Head of caudate nucleus (tissue), 42 donors: ENCODE data around the gene CD27.
"Not testable (repeated sequence)": the region's sequence is repeated elsewhere in the genome, so short reads cannot be mapped to it uniquely, and the experiment has no call there.

ENCODE experiments used
- DNase-seq, 42 donors: peaks; one replicate each; pipeline versions ENCODE4 v3.0.0 to v3.0.0-alpha.2; 2020 to 2021; ENCODE audit warnings: mixed read lengths in 7 of 42
- intact Hi-C: fragments of 100-400 bp; cut with DNase I; formaldehyde crosslinking; loops from one replicate; pipeline ENCODE4 v1.15.0; 2022

The CD27 gene

DNA sequence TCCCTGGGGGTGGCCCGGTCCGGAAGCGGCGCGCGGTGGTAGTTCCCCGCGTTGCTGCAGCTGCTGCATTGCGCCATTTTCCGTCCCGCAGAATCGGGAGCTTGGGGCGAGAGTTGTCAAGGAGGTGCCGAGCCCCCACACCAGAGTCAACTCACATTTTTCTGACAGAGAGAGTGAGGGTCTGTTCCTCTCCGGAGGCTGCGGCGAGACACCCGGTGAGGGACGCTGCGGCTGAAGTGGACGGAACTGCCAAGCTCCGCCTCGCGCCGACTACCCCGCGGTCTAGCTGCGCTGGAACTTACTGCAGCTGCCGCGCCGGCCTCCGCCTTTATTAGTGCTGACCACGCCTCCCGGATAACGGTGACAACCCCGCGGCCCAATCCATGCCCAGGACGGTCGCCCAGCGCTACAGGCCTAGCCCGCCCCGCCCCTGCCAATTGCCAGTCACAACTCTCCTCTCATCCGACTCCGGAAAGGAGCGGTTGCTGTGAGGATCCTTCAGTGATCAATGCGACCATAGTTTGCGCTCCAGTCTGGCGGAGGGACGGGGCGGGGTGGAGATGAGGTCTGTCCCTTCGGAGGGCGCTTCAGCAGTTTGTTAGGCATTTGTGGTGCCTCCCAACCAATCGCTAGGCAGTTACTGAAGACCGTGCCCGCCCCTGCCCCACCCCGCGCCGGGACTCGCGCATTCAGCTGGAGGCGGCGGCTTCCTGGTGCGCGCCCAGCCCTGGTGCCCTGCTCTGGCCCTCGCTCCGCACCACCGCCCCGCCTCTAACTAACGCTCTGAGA lies 25.8 kb downstream of the CD27 start, which contains the start of gene VAMP1:
Gene VAMP1, minus strand, starts transcription at position 303 of the 789 bp plus-strand sequence. Its CDS starts 146 bp downstream, at position 157.
- intact Hi-C loops, result loop anchor here (2.0 kb wide), 1 partner anchor 64 kb away; the partner anchor contains the start of gene GAPDH

DNA sequence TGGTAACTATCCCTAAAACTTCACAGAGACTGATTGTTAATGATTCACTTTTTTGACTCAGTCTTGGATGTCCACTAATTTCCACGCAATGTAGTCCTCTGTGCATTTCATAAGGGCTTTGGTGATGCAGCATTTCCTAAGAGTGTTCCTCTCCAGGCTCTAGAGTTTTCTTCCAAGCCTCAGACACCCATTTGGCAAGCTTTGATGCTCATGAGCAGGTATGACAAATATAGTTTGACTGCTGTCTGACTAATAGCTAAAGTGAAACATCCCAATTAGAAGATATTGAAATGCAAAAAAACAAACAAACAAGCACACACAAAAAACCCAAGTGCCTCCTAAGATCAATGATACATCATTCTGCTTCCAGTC lies 27.2 kb downstream of the CD27 start:
- no peak for DNase-seq
- intact Hi-C loops, result loop anchor here (2.0 kb wide), 1 partner anchor 63 kb away; the partner anchor contains the start of gene GAPDH

More for the DNA sequence above, 25.8 kb downstream of the CD27 start, which contains the start of gene VAMP1:
- DNase-seq, result peak; percentile 99 to 100 (median 100)

DNA sequence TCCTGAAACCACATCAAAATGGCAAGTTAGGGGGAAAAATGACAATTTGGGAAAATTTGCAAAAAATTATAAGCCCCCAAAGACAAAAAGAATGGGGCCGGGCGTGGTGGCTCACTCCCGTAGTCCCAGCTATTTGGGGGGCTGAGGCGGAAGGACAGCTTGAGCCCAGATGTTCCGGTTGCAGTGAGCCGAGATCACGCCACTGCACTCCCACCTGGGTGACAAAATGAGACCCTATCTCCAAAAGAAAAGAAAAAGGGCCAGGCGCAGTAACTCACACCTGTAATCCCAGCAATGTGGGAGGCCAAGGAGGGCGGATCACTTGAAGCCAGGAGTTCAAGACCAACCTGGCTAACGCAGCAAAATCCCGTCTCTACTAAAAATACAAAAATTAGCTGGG lies 27.7 kb downstream of the CD27 start:
- no peak for DNase-seq
- intact Hi-C loops, result no loop called here

DNA sequence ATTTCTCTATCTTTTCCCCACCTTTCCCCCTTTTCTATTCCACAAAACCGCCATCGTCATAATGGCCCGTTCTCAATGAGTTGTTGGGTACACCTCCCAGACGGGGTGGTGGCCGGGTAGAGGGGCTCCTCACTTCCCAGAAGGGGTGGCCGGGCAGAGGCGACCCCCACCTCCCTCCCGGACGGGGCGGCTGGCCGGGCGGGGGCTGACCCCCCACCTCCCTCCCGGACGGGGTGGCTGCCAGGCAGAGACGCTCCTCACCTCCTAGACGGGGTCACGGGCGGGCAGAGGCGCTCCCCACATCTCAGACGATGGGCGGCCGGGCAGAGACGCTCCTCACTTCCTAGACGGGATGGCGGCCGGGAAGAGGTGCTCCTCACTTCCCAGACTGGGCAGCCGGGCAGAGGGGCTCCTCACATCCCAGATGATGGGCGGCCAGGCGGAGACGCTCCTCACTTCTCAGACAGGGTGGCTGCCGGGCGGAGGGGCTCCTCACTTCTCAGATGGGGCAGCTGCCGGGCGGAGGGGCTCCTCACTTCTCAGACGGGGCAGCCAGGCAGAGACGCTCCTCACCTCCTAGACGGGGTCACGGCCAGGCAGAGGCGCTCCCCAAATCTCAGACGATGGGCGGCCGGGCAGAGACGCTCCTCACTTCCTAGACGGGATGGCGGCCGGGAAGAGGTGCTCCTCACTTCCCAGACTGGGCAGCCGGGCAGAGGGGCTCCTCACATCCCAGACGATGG lies 30.6 kb downstream of the CD27 start:
- intact Hi-C loops, result not testable (repeated sequence)
- peak in 1 of 42 donors; percentile 1 for DNase-seq

DNA sequence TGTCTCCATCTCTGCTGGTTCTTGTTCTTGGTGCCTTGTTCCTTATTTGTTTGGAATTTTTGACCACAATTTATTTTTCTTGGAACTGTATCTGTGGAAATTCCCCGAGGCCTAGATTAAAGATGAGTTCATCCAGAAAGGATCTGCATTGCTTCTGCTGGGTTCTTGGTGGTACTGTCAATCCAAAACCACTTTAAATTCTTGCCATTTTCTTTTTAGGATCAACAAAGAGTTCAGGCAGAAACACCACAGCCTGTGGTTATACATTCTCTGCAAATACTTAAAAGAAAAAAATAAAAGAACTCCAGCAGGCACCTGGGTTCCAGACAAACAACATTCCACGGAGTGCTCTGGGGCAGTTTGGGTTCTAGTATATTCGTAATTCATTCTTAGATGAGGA lies 31.7 kb downstream of the CD27 start:
- intact Hi-C loops, result no loop called here
- no peak for DNase-seq

DNA sequence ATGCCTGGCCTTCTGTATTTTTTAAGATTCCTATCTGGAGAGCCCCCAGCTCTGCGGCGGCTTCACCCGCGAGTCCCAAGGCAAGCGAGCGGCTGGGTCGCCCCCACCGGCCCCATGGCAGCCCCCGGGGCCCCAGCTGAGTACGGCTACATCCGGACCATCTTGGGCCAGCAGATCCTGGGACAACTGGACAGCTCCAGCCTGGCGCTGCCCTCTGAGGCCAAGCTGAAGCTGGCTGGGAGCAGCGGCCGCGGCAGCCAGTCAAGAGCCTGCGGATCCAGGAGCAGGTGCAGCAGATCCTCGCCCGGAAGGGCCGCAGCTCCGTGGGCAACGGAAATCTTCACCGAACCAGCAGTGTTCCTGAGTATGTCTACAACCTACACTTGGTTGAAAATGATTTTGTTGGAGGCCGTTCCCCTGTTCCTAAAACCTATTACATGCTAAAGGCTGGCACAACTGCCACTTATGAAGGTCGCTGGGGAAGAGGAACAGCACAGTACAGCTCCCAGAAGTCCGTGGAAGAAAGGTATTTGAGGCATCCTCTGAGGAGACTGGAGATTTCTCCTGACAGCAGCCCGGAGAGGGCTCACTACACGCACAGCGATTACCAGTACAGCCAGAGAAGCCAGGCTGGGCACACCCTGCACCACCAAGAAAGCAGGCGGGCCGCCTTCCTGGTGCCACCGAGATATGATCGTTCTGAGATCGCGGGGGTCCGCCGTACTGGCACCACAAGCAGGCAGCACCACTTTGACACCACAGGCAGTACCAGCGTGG lies 33.0 kb downstream of the CD27 start:
- DNase-seq, intact Hi-C loops: not testable (repeated sequence)

DNA sequence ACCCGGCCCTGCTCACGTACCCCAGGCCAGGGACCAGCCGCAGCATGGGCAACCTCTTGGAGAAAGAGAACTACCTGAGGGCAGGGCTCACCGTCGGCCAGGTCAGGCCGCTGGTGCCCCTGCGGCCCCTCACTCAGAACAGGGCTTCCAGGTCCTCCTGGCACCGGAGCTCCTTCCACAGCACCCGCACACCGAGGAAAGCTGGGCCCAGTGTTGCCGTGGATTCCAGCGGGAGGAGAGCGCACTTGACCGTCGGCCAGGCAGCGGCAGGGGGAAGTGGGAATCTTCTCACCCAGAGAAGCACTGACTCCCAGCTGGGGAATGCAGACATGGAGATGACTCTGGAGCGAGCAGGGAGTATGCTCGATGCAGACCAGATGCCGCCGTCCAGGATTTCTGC lies 33.7 kb downstream of the CD27 start:
- DNase-seq, result no peak
- intact Hi-C loops, result no loop called here

DNA sequence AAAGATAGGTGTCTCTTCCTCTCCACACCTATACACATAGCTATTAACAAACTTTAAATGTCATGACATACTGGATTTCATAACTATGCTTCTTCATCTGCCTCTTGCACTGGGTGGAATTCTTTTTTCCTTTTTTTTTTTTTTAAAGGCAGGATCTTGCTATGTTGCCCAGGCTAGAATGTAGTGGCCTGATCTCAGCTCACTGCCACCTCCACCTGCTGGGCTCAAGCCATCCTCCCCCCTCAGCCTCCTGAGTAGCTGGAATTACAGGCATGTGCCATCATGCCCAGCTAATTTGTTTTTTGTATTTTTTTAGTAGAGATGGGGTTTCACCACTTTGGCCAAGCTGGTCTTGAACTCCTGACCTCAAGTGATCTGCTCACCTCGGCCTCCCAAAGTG lies 43.5 kb downstream of the CD27 start:
- no peak for DNase-seq
- intact Hi-C loops, result no loop called here

DNA sequence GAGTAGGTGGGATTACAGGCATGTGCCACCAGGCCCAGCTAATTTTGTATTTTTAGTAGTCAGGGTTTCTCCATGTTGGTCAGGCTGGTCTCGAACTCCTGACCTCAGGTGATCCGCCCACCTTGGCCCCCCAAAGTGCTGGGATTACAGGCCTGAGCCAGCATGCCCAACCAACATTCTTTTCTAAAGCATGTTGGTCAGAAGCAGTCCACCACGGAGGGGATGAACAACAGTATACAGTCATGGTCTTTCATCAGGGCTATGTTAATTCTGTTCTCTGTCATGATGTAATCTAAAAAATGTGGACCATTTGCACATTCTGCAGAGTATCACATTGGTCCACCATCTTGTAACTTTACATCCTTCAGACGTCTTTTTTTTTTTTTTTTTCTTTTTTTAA lies 44.7 kb downstream of the CD27 start:
- intact Hi-C loops, result no loop called here
- DNase-seq, result no peak

DNA sequence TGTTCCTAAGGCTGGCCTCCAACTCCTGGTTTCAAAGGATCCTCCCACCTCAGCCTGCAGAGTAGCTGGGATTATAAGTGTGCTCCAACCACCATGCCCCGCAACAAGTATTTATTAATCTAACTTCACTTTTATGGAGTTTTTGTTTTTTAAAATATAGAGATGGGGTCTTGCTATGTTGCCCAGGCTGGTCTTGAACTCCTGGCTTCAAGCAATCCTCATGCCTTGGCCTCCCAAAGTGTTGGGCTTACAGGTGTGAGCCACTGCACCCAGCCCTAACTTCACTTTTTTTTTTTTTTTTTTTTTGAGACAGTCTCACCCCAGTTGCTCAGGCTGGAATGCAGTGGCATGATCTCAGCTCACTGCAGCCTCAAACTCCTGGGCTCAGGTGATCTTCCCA lies 45.9 kb downstream of the CD27 start:
- intact Hi-C loops, DNase-seq: not testable (repeated sequence)

DNA sequence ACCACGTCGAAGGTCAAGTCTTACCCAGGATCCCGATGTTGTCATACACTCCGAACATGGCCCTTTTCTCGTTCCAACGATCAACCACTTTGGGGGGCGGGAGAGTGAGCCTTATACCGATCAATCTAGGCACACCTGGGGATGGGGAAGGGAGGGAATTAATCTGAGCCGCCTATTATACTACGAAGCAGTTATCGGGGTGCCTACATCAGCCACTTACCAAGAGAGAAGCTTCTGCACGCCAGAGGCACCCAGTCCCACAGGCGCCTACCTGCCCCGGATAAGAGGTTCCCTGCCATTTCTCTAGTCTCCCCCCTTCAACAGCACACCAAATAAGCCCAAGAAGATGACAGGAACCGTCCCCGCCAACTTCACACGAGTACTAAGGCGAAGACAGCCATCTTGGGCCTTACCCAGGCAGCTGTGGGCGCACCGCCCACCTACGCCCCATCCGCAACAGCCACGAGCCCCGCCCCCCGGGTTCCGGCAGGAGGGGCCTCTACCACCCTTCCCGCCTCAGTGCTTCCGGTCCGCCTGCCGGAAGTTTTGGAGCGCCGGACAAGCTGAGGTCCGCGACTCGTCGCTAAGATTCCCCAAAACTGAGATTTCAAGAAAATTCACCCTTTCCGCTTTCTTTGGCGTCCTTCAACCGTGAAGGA lies 48.2 kb downstream of the CD27 start, which contains the start of gene MRPL51:
Gene MRPL51, minus strand, starts transcription at position 425 of the 659 bp plus-strand sequence. Its CDS starts 126 bp downstream, at position 299.
- peak; percentile 75 to 100 (median 98) for DNase-seq
- intact Hi-C loops, result loop anchor here (2.0 kb wide), 1 partner anchor 40 kb away; no protein-coding TSS in a partner anchor

DNA sequence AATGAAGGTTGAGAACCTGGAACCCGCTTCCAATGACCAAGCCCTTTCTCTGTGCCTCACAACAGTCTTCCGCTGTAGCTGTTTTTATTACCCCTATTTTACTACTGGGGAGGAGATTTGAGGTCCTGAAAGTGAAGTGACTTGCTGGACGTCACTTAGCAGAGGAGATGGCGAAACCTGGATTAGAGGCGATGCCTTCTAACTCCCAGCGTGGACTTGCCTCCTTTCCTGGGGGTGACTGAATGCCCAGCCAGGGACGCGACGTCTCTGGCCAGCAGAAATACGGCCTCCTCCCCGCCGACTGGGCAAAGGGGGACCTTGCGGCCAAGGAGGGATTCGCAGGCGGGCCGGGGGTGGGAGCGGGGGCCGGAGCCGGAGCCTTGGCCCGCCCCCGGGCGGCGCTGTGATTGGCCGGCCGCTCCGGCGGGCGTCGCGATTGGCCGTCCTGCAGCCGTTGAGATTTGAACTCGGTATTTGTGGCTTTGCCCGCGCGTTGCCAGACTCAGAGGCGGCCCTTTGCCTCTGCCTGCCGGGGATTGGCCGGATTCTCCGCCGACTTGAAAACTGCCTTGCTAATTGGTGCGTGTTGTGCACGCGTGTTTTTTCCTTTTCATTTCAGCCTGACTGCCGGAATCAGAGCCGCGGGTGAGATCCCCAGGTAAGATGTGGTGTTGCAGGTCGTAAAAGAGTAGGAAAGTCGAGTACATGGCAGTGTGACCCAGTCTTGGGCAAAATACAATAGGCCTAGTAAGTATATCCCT lies 48.9 kb downstream of the CD27 start, which contains the start of gene NCAPD2:
Gene NCAPD2, plus strand, starts transcription at position 606 of the 761 bp plus-strand sequence. CDS start 997 bp downstream, outside the sequence.
- intact Hi-C loops, result loop anchor here (2.0 kb wide), 1 partner anchor 39 kb away; no protein-coding TSS in a partner anchor
- DNase-seq, result peak; percentile 90 to 99 (median 97)

DNA sequence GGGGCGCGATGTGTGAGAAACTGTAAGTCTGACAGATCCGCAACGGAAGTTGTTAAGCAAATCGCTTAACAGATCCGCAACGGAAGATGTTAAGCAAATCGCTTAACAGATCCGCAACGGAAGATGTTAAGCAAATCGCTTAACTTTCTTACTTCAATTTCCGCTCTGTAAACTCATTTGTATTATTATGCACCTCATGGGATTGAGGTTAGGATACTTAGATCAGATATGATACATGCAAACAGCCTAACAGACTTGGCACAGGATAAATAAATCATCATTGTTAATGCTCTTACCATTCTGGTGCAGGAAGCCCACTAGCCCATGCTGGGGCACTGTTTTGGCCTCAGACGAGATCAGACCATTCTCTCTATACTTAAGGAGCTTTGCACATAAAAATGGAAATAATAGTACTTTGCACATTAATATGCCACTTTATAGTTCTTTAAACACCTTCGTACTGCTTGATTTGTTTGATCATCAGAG lies 49.5 kb downstream of the CD27 start:
- DNase-seq, result no peak
- intact Hi-C loops, result no loop called here

DNA sequence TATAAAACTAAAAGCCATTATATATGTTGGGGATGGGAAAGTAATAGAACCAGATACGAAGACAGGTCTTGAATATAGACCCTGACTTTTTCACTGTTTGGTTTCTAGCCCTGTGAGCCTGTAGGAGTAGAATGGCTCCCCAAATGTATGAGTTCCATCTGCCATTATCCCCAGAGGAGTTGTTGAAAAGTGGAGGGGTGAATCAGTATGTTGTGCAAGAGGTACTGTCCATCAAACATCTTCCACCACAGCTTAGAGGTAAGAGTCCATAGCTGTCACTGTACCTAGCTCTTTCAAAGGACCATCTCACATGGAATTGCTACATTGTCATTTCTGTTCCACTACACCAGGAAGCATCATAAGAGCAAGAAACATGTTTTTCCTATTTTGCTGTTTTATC lies 50.2 kb downstream of the CD27 start:
- intact Hi-C loops, result no loop called here
- DNase-seq, result no peak

DNA sequence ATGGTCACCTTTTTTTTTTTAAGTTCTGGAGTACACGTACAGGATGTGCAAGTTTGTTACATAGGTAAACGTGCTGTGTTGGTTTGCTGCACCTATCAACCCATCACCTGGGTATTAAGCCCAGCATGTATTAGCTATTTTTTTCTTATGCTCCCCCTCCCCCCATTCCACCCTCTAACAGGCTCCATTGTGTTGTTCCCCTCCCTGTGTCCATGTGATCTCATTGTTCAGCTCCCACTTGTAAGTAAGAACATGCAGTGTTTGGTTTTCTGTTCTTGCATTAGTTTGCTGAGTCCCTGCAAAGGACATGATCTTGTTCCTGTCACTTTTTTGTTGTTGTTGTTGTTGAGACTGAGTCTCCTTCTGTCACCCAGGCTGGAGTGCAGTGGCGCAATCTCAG lies 52.5 kb downstream of the CD27 start:
- intact Hi-C loops, result not testable (repeated sequence)
- DNase-seq, result peak in 24 of 42 donors; percentile 5 to 71 (median 33)

DNA sequence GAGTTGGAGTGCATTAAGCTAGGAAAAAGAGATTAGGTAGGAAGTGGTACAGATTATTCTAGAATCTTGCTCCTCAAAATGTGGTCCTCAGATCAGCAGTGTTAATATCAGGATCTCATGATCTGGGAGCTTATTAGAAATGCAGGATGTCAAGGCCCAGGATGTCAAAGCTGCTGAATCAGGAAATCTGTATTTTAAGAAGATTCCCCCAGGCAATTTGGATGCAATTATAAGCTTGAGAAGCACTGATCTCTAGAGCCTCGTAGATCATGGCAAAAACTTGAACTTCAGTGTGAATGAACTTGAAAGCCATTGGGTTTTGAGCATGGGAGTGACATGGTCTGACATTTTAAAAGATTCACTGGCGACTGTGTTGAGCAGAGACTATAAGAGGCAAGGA lies 55.7 kb downstream of the CD27 start:
- no peak for DNase-seq
- intact Hi-C loops, result no loop called here
